HTERT RPE-1 (cell line): Measurements from ENCODE around the gene RNF223.
"Not testable (repeated sequence)": the region's sequence is repeated elsewhere in the genome, so short reads cannot be mapped to it uniquely, and the experiment has no call there.

Source experiments
- in situ Hi-C: fragments of 300-500 bp; cut with MboI; formaldehyde crosslinking; loops from 4 replicates; pipeline ENCODE4 v1.14.3; 2020; ENCODE audit warnings: low sequenced_read_pairs

The RNF223 gene

DNA sequence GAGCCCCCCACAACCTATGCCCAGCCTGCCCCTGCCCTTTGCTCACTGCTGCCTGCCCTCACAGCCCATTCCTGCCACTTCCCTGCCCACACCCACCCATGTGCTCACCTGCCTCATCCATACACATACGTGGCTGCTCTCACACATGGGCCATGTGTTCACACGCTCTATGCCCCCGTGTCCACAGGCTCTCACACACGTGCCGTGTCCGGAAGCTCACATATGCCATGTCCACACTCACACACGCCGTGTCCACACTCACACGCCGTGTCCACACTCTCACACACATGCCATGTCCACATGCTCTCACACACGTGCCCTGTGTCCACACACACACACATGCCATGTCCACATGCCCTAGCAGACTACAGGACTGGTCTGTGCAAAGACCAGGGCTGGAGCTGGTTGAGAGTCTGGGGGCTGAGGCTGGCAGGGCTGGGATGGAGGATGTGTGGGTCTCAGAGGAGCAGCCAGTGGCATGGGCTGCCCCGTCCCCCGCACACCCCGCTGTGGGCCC, 583 bp upstream of the RNF223 start:
- in situ Hi-C loops = no loop called here

DNA sequence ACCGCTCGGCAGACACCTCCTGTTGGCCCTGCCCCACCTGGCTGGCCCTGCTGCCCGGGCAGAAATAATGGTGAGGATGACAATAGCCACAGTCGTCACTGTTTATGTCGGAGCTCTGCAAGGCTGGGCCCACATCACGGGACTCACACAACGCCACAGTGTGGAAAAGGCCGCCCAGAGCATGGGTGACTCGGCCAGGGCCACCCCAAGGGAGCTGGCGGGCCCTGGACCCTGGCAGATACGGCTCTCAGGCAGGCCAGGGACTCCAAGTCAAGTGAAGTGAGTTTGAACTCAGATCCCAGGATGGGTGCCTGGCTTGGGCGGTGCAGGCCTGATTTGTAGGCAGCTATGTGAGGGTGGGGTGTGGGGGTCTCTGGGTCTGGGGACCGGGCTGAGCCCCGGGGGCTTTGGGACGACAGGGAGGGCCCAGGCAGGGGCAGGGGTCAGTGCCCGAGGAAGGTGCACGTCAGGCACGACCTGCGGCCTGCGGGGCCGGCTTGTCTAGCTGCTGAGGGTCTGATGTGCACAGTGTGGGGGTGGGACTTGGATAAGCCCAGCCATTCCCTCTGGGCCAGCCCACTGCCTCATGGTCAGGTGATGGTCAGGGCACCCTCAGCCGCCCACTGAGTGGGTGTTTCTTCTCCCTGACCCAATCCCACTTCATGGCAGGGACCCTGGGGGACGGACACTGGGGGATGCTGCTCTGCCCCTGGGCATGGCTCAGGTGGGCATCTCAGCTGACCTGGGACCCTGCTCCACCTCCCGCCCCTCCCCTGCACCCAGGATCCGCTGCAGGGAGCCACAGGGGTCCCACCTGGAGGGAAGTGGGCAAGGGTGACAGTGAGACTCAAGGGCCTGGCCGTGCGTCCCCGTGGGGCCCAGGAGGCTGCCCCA, 1.0 kb downstream of the RNF223 start:
- in situ Hi-C loops = no loop called here

- in situ Hi-C loops = no loop called here
These were observed 1.7 kb downstream of the RNF223 start for GRCh38 chr1:1072299-1072848.

- in situ Hi-C loops = no loop called here
These were observed 2.4 kb downstream of the RNF223 start for GRCh38 chr1:1071486-1072298.

DNA sequence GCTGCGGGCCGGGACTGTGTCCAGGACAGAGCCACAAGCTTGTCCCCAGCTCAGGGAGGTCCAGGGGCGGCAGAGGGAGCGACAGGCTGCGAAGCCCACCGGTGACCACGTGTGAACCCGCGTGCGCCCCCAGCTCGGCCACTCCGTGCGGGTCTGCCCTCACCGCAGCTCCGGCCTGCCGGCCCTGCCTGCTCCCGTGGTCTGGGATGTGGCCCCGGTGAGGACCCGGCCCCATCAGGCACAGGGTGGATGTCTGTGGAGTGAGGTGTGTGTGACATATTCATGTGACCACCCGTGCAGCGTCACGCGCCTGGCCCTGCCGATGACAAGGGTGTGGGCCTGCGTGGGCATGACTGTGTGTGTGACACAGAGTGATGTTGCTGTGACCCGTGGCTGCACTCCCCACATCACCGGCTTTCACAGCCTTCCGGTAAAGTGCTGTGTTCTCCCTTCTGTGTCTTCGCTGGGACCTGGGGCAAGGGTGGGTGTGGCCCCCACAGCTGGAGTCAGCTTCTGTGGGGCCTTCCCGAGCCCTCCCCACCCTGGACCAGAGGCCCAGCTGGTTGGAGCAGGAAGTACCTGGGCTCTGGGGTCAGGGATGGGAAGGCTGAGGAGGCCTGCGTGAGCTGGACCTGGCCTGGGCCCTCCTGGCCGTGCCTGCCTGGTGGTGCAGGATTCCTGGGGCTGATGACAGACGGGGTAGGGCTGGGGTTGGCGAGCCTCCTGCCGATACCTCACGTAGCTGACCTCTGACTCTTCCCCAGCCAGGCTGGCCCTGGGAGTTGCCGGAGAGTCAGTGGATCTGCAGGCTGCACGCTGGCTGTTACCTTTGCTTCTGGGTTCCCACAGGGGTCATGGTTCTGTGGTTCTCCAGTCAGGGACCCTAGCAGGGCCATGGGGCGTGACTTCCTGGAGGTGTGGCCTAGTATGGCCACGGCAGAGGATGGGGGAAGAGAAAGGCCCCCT, 4.1 kb downstream of the RNF223 start:
- in situ Hi-C loops = no loop called here

DNA sequence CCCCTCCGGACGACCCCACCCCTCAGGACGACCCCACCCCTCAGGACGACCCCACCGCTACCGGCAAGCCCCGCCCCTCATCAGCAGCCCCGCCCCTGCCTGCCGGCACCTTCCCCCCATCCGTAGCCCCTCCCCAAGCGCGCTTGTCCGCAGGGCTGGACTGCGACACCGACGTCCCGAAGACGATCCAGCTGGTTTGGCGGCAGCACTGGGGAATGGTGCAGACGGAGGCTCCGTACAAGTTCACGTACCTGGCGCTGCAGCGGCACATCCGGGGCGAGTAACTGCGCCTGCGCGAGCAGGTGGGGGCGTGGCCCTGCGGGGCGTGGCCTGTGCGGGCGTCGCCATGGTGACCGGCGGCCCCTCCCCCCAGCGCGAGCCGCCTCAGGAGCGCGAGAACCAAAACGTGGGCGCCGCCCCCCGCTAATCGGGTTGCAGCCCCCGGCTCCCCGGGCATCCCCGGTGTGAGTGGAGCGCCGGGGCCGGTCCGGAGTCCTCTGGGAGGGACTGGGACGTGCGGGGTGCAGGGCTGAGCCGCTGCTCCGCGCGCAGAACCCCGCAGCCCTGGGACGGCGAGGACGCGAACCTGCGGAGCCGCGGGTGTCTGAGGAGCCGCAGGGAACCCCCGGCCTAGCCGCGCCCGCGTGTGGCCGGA, 4.9 kb downstream of the RNF223 start:
- in situ Hi-C loops = no loop called here

GRCh38 chr1:1068517-1069055, 5.5 kb downstream of the RNF223 start:
- in situ Hi-C loops = no loop called here

DNA sequence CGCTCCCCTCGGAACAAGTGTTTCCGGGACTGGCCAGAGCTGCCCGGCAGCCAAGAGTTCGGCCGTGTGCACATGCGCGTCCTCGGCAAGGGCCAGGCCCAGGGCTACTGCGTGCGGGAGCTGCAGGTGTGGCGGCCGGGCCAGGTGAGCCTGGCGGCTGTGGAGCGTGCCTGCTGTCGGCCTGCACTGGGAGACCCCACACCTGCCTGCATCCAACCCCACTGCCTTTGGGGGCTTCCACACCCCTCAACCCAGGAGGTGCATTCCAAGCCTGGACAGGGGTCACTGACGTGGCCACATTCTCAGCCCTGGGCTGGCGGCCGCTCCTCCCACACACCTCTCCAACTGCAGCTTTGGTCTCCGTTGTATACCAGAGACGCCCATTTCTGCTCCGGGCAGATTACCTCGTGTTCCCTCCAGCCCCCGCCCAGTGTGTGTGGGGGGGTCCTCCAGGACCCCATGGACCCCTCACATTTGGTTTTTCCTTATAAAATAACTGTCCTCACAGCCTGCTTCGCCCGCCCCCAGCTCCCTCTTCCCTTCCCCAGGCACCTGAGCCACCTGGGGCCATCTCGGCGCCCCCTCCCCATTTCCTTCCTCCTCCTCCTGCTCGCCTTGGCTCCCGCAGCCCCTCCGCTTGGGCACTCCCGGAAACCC, 6.1 kb downstream of the RNF223 start:
- in situ Hi-C loops = no loop called here

- in situ Hi-C loops = no loop called here
These were observed 6.7 kb downstream of the RNF223 start for GRCh38 chr1:1067284-1067859.

DNA sequence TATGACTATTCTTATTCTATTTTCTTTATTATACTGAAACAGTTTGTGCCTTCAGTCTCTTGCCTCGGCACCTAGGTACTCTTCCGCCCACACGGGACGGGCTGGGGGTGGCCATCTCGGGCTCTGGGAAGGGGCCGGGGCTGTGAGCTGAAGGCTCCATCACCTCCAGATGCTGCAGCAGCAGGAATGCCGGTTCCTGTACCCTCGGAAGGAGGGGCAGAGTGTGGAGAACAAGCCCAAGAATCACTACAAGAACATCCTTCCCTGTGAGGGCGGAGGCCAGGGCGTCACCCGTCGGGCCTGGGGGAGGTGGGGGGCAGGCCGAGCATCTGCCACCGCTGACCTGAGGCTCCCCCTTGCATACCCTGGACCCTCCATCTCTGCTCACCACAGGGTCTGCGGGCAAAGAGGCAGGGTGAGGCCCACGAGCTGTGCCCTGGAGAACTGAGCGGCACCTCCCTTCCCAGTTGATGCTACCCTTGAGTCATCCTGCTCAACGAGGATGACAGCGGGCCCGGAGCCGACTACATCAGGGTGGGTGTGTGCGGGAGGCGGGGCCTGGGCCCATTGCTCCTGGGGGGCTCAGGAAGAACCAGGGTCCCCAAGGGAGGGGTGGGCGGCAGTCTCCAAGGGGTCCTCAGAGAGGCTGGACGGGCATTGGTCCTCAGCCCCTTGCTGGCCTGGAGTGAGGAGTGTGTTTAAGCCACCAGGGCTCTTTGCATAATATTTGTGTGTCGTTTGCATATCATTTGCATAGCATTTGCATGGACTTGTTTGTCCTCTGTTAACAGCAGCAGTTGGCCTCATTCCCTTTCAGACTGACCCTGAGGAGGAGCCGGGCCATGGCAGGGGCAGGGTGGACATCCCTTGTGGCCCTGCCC, 7.5 kb downstream of the RNF223 start:
- in situ Hi-C loops = no loop called here

DNA sequence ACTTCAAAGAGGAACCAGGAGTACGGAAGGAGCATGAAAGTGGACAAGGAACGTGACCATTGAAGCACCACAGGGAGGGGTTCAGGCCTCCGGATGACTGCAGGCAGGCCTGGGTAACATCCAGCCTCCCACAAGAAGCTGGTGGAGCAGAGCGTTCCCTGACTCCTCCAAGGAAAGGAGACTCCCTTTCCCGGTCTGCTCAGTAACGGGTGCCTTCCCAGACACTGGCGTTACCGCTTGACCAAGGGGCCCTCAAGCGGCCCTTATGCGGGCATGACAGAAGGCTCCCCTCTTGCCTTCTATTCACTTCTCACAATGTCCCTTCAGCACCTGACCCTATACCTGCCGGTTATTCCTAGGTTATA, 8.2 kb downstream of the RNF223 start:
- in situ Hi-C loops = not testable (repeated sequence)

- in situ Hi-C loops = no loop called here
These were observed 8.7 kb downstream of the RNF223 start for GRCh38 chr1:1065265-1065939.

DNA sequence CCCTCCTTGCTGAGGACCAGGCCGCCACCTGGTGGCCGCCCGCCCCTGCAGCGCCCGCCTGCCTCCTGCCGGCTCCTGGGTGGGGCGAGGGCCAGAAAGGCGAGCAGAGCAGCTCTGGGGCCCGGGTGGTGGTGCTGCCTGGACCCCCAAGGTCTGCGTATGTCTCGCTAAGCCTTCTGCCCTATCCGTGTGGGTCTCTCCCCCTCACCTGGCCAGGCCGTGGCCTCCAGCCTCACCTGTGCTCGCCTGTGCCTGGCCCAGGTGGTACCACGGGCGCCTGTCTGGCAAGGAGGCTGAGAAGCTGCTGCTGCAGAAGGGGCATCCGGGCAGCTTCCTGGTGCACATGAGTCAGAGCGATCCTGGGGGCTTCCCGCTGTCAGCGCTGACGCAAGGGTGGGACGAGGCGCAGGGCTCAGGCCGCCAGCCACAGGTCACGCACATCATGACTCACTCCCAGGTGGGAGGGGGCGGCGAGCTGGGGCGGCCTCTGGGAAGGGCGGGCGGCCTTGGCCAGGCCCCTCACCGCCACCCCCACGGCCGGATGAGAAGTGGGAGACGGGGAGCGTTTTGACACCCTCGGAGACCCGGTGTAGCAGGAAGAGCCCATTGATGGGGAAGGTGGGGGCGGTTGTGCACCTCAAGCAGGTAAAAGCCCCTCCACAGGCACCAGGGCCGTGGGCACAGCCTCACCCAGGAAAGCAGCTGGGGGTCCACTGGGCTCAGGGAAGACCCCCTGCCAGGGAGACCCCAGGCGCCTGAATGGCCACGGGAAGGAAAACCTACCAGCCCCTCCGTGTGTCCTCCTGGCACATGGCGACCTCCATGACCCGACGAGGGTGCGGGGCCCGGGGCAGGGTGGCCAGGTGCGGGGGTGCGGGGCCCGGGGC, 9.9 kb downstream of the RNF223 start:
- in situ Hi-C loops = no loop called here

GRCh38 chr1:1063261-1063944, 10.7 kb downstream of the RNF223 start:
- in situ Hi-C loops = no loop called here

GRCh38 chr1:1062348-1063163, 11.6 kb downstream of the RNF223 start:
- in situ Hi-C loops = no loop called here
